Measurements from ENCODE around the gene SNX13. TPM values are rescaled to one million over a fixed set of nuclear protein-coding genes. Genes with fewer than 3 reads are reported as not detected.

Gene SNX13
- total RNA-seq, 4 donors from 2014 or later, result 15.9 to 39.9 (median 35.1) TPM

- no peak overlapping the region for H3K27ac ChIP-seq
- no peaks in the 10 kb centered on the region for H3K27me3 ChIP-seq
- no peaks in the 10 kb centered on the region for H3K9me3 ChIP-seq
- H3K36me3 ChIP-seq, result no peaks in the 10 kb centered on the region
- intact Hi-C loops (cut with DNase I), result no loop called here
- H3K4me3 ChIP-seq, result no peak overlapping the region
- no peaks in the 10 kb centered on the region for H3K4me1 ChIP-seq
- DNase-seq, result no peak
- WGBS, 2 donors, result 57 to 70% methylated on average over 2 of the region's 2 CpGs
- no peak for TF ChIP-seq POLR2A (IDR thresholded peaks at IDR 0.05)
- peak in 1 of 6 experiments; percentile 6 for TF ChIP-seq CTCF (IDR thresholded peaks at IDR 0.05)
These were observed 31.1 kb upstream of the SNX13 start for GRCh38 chr7:17971411-17971810.

GRCh38 chr7:17968791-17969715, 28.8 kb upstream of the SNX13 start:
- H3K4me1 ChIP-seq, result no peaks in the 10 kb centered on the region
- no peak overlapping the region for H3K27ac ChIP-seq
- H3K4me3 ChIP-seq, result no peak overlapping the region
- H3K9me3 ChIP-seq, result no peaks in the 10 kb centered on the region
- H3K27me3 ChIP-seq, result no peaks in the 10 kb centered on the region
- DNase-seq, result no peak
- intact Hi-C loops (cut with DNase I), result no loop called here
- no peak for TF ChIP-seq CTCF (IDR thresholded peaks at IDR 0.05)
- no peak for TF ChIP-seq POLR2A (IDR thresholded peaks at IDR 0.05)
- no peaks in the 10 kb centered on the region for H3K36me3 ChIP-seq
- 45 to 51% methylated on average over 5 of the region's 5 CpGs for WGBS, 2 donors

- 77 to 80% methylated on average over 3 of the region's 3 CpGs for WGBS, 2 donors
- H3K9me3 ChIP-seq, result no peaks in the 10 kb centered on the region
- no peak overlapping the region for H3K27ac ChIP-seq
- no peaks in the 10 kb centered on the region for H3K4me1 ChIP-seq
- H3K4me3 ChIP-seq, result no peak overlapping the region
- no peak for DNase-seq
- no peaks in the 10 kb centered on the region for H3K27me3 ChIP-seq
- H3K36me3 ChIP-seq, result no peaks in the 10 kb centered on the region
- no peak for TF ChIP-seq CTCF (IDR thresholded peaks at IDR 0.05)
- TF ChIP-seq POLR2A (IDR thresholded peaks at IDR 0.05), result no peak
- intact Hi-C loops (cut with DNase I), result no loop called here
These were observed 26.4 kb upstream of the SNX13 start for GRCh38 chr7:17966706-17967105.

GRCh38 chr7:17965603-17966002, 25.3 kb upstream of the SNX13 start:
- DNase-seq, result no peak
- H3K4me3 ChIP-seq, result no peak overlapping the region
- H3K36me3 ChIP-seq, result no peaks in the 10 kb centered on the region
- H3K27me3 ChIP-seq, result no peaks in the 10 kb centered on the region
- intact Hi-C loops (cut with DNase I), result no loop called here
- H3K4me1 ChIP-seq, result no peaks in the 10 kb centered on the region
- no peaks in the 10 kb centered on the region for H3K9me3 ChIP-seq
- H3K27ac ChIP-seq, result no peak overlapping the region
- TF ChIP-seq CTCF (IDR thresholded peaks at IDR 0.05), result no peak
- TF ChIP-seq POLR2A (IDR thresholded peaks at IDR 0.05), result no peak

GRCh38 chr7:17963281-17963680, 23.0 kb upstream of the SNX13 start:
- WGBS, 2 donors, result 68 to 76% methylated on average over 3 of the region's 3 CpGs
- Histone ChIP-seq H3K36me3 (no peaks in the 10 kb centered on the region), H3K4me1 (no peaks in the 10 kb centered on the region), H3K4me3 (no peak overlapping the region), H3K27me3 (no peaks in the 10 kb centered on the region), H3K9me3 (no peaks in the 10 kb centered on the region), H3K27ac (no peak overlapping the region)
- intact Hi-C loops (cut with DNase I), result no loop called here
- no peak for TF ChIP-seq POLR2A (IDR thresholded peaks at IDR 0.05)
- no peak for TF ChIP-seq CTCF (IDR thresholded peaks at IDR 0.05)
- DNase-seq, result no peak

Measured in esophagus squamous epithelium (tissue), 5 donors.